ENCODE data around the gene VSTM2B.

- TF ChIP-seq POLR2A (IDR thresholded peaks at IDR 0.05; ENCODE audit: low read depth, low read length) (no peak), MAFK (IDR thresholded peaks at IDR 0.05; ENCODE audit: low read depth, low read length) (no peak), CTCF (conservative IDR thresholded peaks at IDR 0.05; ENCODE audit: low read depth, low read length) (no peak), CHD1 (IDR thresholded peaks at IDR 0.05; ENCODE audit: low read depth, low read length) (no peak)
Measured at GRCh38 chr19:29593869-29594268, 68.1 kb downstream of the VSTM2B start.

Measured in IMR-90 (cell line).